HepG2 (cell line): ENCODE results near the gene MBTD1. TPM values are rescaled to one million over a fixed set of nuclear protein-coding genes. Genes with fewer than 3 reads are reported as not detected.

Experiments used
- ATF1 ChIP-seq: IDR thresholded peaks from 2 replicates; pipeline ENCODE4 v1.6.1; 2016; ENCODE audit warnings: mild to moderate bottlenecking, control low read depth
- CENPT ChIP-seq: sonication (generic); formaldehyde crosslinking; IDR thresholded peaks from 2 replicates; pipeline ENCODE4 v1.8.0; 2022; ENCODE audit warnings: low read depth, mild to moderate bottlenecking, moderate library complexity, missing genetic modification reagents
- FOXM1 ChIP-seq: sonication (generic); formaldehyde crosslinking; IDR thresholded peaks from 2 replicates; pipeline ENCODE4 v1.5.0; 2020; ENCODE audit warnings: missing genetic modification reagents
- HCFC1 ChIP-seq: fragments of 150-350 bp; IDR thresholded peaks from 2 replicates; pipeline ENCODE4 v1.6.1; 2014; ENCODE audit warnings: low read depth, low read length
- IRF9 ChIP-seq: sonication (generic); formaldehyde crosslinking; IDR thresholded peaks from 2 replicates; pipeline ENCODE4 v1.8.0; 2022; ENCODE audit warnings: missing genetic modification reagents, mild to moderate bottlenecking, borderline replicate concordance
- MAFG ChIP-seq: sonication (generic); formaldehyde crosslinking; IDR thresholded peaks from 2 replicates; pipeline ENCODE4 v1.5.1; 2020; ENCODE audit warnings: mild to moderate bottlenecking, missing genetic modification reagents
- NAIF1 ChIP-seq: sonication (generic); formaldehyde crosslinking; IDR thresholded peaks from 2 replicates; pipeline ENCODE4 v1.5.0; 2020; ENCODE audit warnings: mild to moderate bottlenecking, missing genetic modification reagents, borderline replicate concordance
- PLRG1 ChIP-seq: fragments of 450-650 bp; conservative IDR thresholded peaks from 2 replicates; pipeline ENCODE4 v1.6.1; 2016
- PLSCR1 ChIP-seq: sonication (generic); formaldehyde crosslinking; IDR thresholded peaks from 2 replicates; pipeline ENCODE4 v1.5.0; 2020; ENCODE audit warnings: missing genetic modification reagents, mild to moderate bottlenecking, borderline replicate concordance
- SOX6 ChIP-seq, 2 experiments: fragments of 450-650 bp in 1 of 2; sonication (generic) in 1 of 2; formaldehyde crosslinking in 1 of 2; IDR thresholded peaks; 2 replicates each; pipeline versions ENCODE4 v1.4.0 to v1.6.1; 2017 to 2020; ENCODE audit warnings: antibody characterized with exemption in 1 of 2, mild to moderate bottlenecking in 1 of 2, missing genetic modification reagents in 1 of 2
- XRCC5 ChIP-seq: fragments of 200-400 bp; formaldehyde crosslinking; optimal IDR thresholded peaks from 2 replicates; pipeline ENCODE3; 2017; ENCODE audit warnings: mild to moderate bottlenecking, low read length
- ZKSCAN8 ChIP-seq: IDR thresholded peaks from 2 replicates; pipeline ENCODE4 v1.6.1; 2016; ENCODE audit warnings: borderline replicate concordance, missing genetic modification reagents, missing compliant biosample characterization
- ZNF317 ChIP-seq: sonication (generic); formaldehyde crosslinking; IDR thresholded peaks from 2 replicates; pipeline ENCODE4 v1.5.0; 2020; ENCODE audit warnings: mild to moderate bottlenecking, missing genetic modification reagents
- ZNF34 ChIP-seq: sonication (generic); formaldehyde crosslinking; IDR thresholded peaks from 2 replicates; pipeline ENCODE4 v1.4.0; 2020; ENCODE audit warnings: mild to moderate bottlenecking, missing genetic modification reagents, borderline replicate concordance
- ZNF367 ChIP-seq: sonication (generic); formaldehyde crosslinking; IDR thresholded peaks from 2 replicates; pipeline ENCODE4 v1.4.0; 2020; ENCODE audit warnings: missing genetic modification reagents, borderline replicate concordance
- ZNF746 ChIP-seq: sonication (generic); formaldehyde crosslinking; IDR thresholded peaks from 2 replicates; pipeline ENCODE4 v1.8.0; 2022; ENCODE audit warnings: mild to moderate bottlenecking, missing genetic modification reagents
- ZNF878 ChIP-seq: sonication (generic); formaldehyde crosslinking; IDR thresholded peaks from 2 replicates; pipeline ENCODE4 v1.8.1; 2023; ENCODE audit warnings: mild to moderate bottlenecking, missing genetic modification reagents, moderate library complexity
- polyA plus RNA-seq, 8 experiments: library from polyadenylated mRNA; depleted of rRNA in 3 of 8; stranded (reverse) in 7 of 8; unstranded in 1 of 8; fragments of >200 nt; fragmentation: Illumina TruSeq in 4 of 8; extraction: Trizol in 4 of 8; gene quantifications; 2 replicates each; pipeline versions ENCODE4 v1.2.1 to v1.2.3, GENCODE V29; 2011 to 2016; ENCODE audit warnings: low read depth in 4 of 8, missing spikeins in 1 of 8, mixed read lengths in 1 of 8; ENCODE audit not compliant: insufficient read depth in 1 of 8
- total RNA-seq, 5 experiments: library from RNA; depleted of rRNA; stranded (reverse); fragments of >200 nt; fragmentation: Illumina TruSeq; extraction: Trizol; gene quantifications; 2 replicates each; pipeline ENCODE4 v1.2.3, GENCODE V29; 2016; ENCODE audit warnings: low read depth in 1 of 5
- TF ChIP-seq, protein P1 (sequence below): sonication (generic); formaldehyde crosslinking; IDR thresholded peaks from 2 replicates; pipeline ENCODE4 v1.4.0; 2020; ENCODE audit warnings: missing genetic modification reagents; ENCODE audit errors: not compliant biosample characterization
- TF ChIP-seq, protein P2 (sequence below): sonication (generic); formaldehyde crosslinking; IDR thresholded peaks from 2 replicates; pipeline ENCODE4 v1.4.0; 2020; ENCODE audit warnings: missing genetic modification reagents, borderline replicate concordance
- TF ChIP-seq, protein P3 (sequence below): sonication (generic); formaldehyde crosslinking; IDR thresholded peaks from 2 replicates; pipeline ENCODE4 v1.8.0; 2022; ENCODE audit warnings: missing genetic modification reagents, low read depth, mild to moderate bottlenecking, borderline replicate concordance
- TF ChIP-seq, protein P4 (sequence below): sonication (generic); formaldehyde crosslinking; conservative IDR thresholded peaks from 2 replicates; pipeline ENCODE4 v1.4.0; 2020; ENCODE audit warnings: missing genetic modification reagents
- TF ChIP-seq, protein P5 (sequence below): sonication (generic); formaldehyde crosslinking; IDR thresholded peaks from 2 replicates; pipeline ENCODE4 v1.8.1; 2023; ENCODE audit warnings: mild to moderate bottlenecking, inconsistent platforms, moderate library complexity, missing genetic modification reagents, borderline replicate concordance

MBTD1 gene
- total and polyA plus RNA-seq, 2 of the 13 experiments (the other 11 are each of a cell fraction or from before 2014, with no cell fraction given): 20.9 TPM

DNA sequence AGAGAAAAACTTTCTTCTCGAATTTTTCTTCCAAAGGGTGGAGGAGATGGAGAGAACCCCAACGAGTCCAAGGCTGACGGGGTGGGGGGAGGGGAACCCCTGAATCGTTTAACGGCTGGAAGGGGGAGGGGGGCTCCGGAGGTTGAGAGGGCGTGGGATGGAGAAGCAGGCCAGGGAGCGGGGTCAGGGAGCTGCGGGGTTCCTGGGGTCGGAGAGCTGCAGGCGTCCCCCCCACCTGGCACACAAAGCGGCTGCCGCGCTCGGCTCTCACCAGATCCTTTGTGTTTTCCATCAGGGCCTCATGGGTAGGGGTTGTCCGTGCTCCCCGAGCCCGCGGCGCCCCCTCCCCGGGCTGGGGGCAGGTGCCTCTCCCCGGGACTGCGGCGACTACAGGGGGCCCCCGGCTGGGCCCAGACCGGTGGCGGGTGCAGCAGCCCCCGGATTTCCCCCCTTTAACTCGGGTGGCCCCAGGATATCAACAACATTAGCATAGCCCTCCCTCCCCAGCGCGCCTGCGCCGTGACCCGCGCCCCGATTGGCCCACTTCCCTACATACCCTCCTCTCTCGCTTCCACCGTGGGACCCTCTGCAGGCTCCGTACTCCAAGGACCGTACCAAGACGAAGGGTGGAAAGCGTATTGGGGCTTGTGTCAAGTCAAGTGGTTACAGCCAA is at the start of gene MBTD1 (continued):
- TF ChIP-seq HCFC1: no peak
- TF ChIP-seq ZNF317 (CRISPR knock-in tag): peak; percentile 49; the same call in 1 of the 2 replicates
- TF ChIP-seq NAIF1: no peak
- no peak for TF ChIP-seq MAFG (CRISPR knock-in tag)
- TF ChIP-seq, protein P1, sequence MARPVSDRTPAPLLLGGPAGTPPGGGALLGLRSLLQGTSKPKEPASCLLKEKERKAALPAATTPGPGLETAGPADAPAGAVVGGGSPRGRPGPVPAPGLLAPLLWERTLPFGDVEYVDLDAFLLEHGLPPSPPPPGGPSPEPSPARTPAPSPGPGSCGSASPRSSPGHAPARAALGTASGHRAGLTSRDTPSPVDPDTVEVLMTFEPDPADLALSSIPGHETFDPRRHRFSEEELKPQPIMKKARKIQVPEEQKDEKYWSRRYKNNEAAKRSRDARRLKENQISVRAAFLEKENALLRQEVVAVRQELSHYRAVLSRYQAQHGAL (CRISPR knock-in tag): no peak
- TF ChIP-seq ZNF878 (CRISPR knock-in tag): no peak
- TF ChIP-seq IRF9: no peak
- 0 out of 2 replicates have a peak, but pooled peaks have one; percentile 25 for TF ChIP-seq ZNF746 (CRISPR knock-in tag)
- no peak for TF ChIP-seq PLRG1
- TF ChIP-seq PLSCR1 (CRISPR knock-in tag): no peak
- no peak for TF ChIP-seq XRCC5
- TF ChIP-seq ZNF34 (CRISPR knock-in tag): no peak
- no peak for TF ChIP-seq FOXM1 (CRISPR knock-in tag)
- TF ChIP-seq CENPT (CRISPR knock-in tag): no peak
- TF ChIP-seq ZKSCAN8 (CRISPR knock-in tag): peak; percentile 13; the same call in 1 of the 2 replicates
- TF ChIP-seq, protein P2, sequence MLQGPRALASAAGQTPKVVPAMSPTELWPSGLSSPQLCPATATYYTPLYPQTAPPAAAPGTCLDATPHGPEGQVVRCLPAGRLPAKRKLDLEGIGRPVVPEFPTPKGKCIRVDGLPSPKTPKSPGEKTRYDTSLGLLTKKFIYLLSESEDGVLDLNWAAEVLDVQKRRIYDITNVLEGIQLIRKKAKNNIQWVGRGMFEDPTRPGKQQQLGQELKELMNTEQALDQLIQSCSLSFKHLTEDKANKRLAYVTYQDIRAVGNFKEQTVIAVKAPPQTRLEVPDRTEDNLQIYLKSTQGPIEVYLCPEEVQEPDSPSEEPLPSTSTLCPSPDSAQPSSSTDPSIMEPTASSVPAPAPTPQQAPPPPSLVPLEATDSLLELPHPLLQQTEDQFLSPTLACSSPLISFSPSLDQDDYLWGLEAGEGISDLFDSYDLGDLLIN (CRISPR knock-in tag): no peak
- TF ChIP-seq, protein P3, sequence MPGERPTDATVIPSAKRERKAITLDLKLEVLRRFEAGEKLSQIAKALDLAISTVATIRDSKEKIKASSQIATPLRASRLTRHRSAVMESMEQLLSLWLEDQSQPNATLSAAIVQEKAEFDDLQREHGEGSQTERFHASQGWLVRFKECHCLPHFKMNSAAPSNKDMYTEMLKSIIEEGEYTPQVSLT (CRISPR knock-in tag): no peak; the same call in 1 of the 2 replicates
- TF ChIP-seq, protein P4, sequence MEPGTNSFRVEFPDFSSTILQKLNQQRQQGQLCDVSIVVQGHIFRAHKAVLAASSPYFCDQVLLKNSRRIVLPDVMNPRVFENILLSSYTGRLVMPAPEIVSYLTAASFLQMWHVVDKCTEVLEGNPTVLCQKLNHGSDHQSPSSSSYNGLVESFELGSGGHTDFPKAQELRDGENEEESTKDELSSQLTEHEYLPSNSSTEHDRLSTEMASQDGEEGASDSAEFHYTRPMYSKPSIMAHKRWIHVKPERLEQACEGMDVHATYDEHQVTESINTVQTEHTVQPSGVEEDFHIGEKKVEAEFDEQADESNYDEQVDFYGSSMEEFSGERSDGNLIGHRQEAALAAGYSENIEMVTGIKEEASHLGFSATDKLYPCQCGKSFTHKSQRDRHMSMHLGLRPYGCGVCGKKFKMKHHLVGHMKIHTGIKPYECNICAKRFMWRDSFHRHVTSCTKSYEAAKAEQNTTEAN (CRISPR knock-in tag): no peak
- no peak for TF ChIP-seq SOX6 (IDR thresholded peaks at IDR 0.05)
- no peak for TF ChIP-seq SOX6 (CRISPR knock-in tag; IDR thresholded peaks at IDR 0.05)
- no peak for TF ChIP-seq ZNF367
- TF ChIP-seq ATF1 (CRISPR knock-in tag): no peak
- TF ChIP-seq, protein P5, sequence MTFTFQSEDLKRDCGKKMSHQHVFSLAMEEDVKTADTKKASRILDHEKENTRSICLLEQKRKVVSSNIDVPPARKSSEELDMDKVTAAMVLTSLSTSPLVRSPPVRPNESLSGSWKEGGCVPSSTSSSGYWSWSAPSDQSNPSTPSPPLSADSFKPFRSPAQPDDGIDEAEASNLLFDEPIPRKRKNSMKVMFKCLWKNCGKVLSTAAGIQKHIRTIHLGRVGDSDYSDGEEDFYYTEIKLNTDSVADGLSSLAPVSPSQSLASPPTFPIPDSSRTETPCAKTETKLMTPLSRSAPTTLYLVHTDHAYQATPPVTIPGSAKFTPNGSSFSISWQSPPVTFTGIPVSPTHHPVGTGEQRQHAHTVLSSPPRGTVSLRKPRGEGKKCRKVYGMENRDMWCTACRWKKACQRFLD (CRISPR knock-in tag): 0 out of 2 replicates have a peak, but pooled peaks have one; percentile 43
